GM21447 (cell line): Measurements from ENCODE around the gene SCAMP1.
"Not testable (repeated sequence)": the region's sequence is repeated elsewhere in the genome, so short reads cannot be mapped to it uniquely, and the experiment has no call there.

Experiments used
- ATAC-seq: cut with Tn5 transposase; IDR thresholded peaks from one replicate; pipeline ENCODE4 v1.9.1; 2021; ENCODE audit not compliant: unreplicated experiment

Gene SCAMP1

GRCh38 chr5:78359831-78360673, at the start of gene SCAMP1:
TSS of gene SCAMP1 (plus strand) at chr5:78360617. CDS start at chr5:78360672, 55 bp downstream.
- ATAC-seq = peak; percentile 72

- ATAC-seq = no peak
These were observed 42.9 kb upstream of the SCAMP1 start for GRCh38 chr5:78317515-78317914.

GRCh38 chr5:78318337-78318736, 42.1 kb upstream of the SCAMP1 start:
- ATAC-seq = no peak

GRCh38 chr5:78320401-78320800, 40.0 kb upstream of the SCAMP1 start:
- ATAC-seq = no peak

- no peak for ATAC-seq
These were observed 37.2 kb upstream of the SCAMP1 start for GRCh38 chr5:78323241-78323640.

GRCh38 chr5:78326930-78327329, 33.5 kb upstream of the SCAMP1 start:
- ATAC-seq = no peak

- ATAC-seq = no peak
These were observed 32.5 kb upstream of the SCAMP1 start for GRCh38 chr5:78327761-78328510.

- no peak for ATAC-seq
These were observed 31.7 kb upstream of the SCAMP1 start for GRCh38 chr5:78328585-78329173.

GRCh38 chr5:78331523-78332080, 28.8 kb upstream of the SCAMP1 start:
- no peak for ATAC-seq

GRCh38 chr5:78334811-78335210, 25.6 kb upstream of the SCAMP1 start:
- no peak for ATAC-seq

GRCh38 chr5:78335976-78336375, 24.4 kb upstream of the SCAMP1 start:
- ATAC-seq = no peak

GRCh38 chr5:78336698-78337097, 23.7 kb upstream of the SCAMP1 start:
- ATAC-seq = no peak

GRCh38 chr5:78339617-78340436, 20.6 kb upstream of the SCAMP1 start:
- no peak for ATAC-seq

- no peak for ATAC-seq
These were observed 19.0 kb upstream of the SCAMP1 start for GRCh38 chr5:78341440-78341839.

GRCh38 chr5:78345485-78345884, 14.9 kb upstream of the SCAMP1 start:
- ATAC-seq = no peak

- no peak for ATAC-seq
These were observed 6.9 kb upstream of the SCAMP1 start for GRCh38 chr5:78353520-78353919.

- ATAC-seq = no peak
These were observed 6.2 kb upstream of the SCAMP1 start for GRCh38 chr5:78354066-78354670.

- no peak for ATAC-seq
These were observed 4.9 kb upstream of the SCAMP1 start for GRCh38 chr5:78355561-78355960.

- ATAC-seq = not testable (repeated sequence)
These were observed 974 bp upstream of the SCAMP1 start for GRCh38 chr5:78359455-78359830.

GRCh38 chr5:78360674-78360923, 182 bp downstream of the SCAMP1 start:
- no peak for ATAC-seq
